K562 (cell line): ENCODE results near the gene ITPR1. TPM values are rescaled to one million over a fixed set of nuclear protein-coding genes. Genes with fewer than 3 reads are reported as not detected.

Experiments
- ATAC-seq: fragments of 200-7000 bp; cut with Tn5 transposase; 3 replicates; pipeline ENCODE4 v1.9.1; 2020; ENCODE audit warnings: moderate library complexity
- BruUV-seq: library from RNA; stranded (reverse); fragments of 400-500 nt; replicated peaks from 2 replicates; lab custom pipeline; 2021; lab: Mats Ljungman, UMichigan
- CTCF ChIA-PET: fragments of 300-600 bp; formaldehyde crosslinking; extraction: SDS; loops from one replicate; lab custom pipeline; 2021; ENCODE audit warnings: low intra/inter-chr PET ratio; lab: Yijun Ruan, JAX
- POLR2A ChIA-PET: fragments of 300-600, 350-650 bp; sonication (Branson Sonifier 250); formaldehyde crosslinking; extraction: SDS; loops from one replicate; lab custom pipeline; 2021; ENCODE audit warnings: antibody characterized with exemption, inconsistent platforms; lab: Yijun Ruan, JAX
- DNase-seq, 4 experiments: peaks; one replicate each; pipeline versions ENCODE4 v3.0.0 to v3.0.0-alpha.2; 2011 to 2018; ENCODE audit warnings: low spot score in 3 of 4, mixed read lengths in 3 of 4; ENCODE audit errors: extremely low read depth in 1 of 4
- FAIRE-seq: peaks from 2 replicates; lab custom pipeline; 2011; peaks lifted over from hg19 to GRCh38; lab: Jason Lieb, UNC
- H2AFZ ChIP-seq: 2 replicates; pipeline ENCODE4 v1.6.0; 2011; ENCODE audit warnings: low read depth, low read length, control low read depth, inconsistent platforms
- H3K27ac ChIP-seq: fragments of 200-600 bp; 3 replicates; pipeline ENCODE4 v1.8.0; 2011; ENCODE audit warnings: low read depth, mild to moderate bottlenecking, control low read depth, inconsistent platforms, low read length, moderate library complexity, mixed read lengths; ENCODE audit errors: extremely low read depth
- H3K27me3 ChIP-seq, 2 experiments: fragments of 300-600 bp in 1 of 2; 2 replicates in 1 of 2; 3 replicates in 1 of 2; pipeline versions ENCODE4 v1.6.0 to v1.8.0; 2011; ENCODE audit warnings: inconsistent platforms in 2 of 2, low read length in 2 of 2, mild to moderate bottlenecking in 1 of 2, mixed read lengths in 1 of 2, moderate library complexity in 1 of 2; ENCODE audit not compliant: control insufficient read depth in 2 of 2, insufficient read depth in 2 of 2
- H3K36me3 ChIP-seq: fragments of 300-600 bp; 3 replicates; pipeline ENCODE4 v1.8.0; 2011; ENCODE audit warnings: mild to moderate bottlenecking, low read length, inconsistent platforms; ENCODE audit not compliant: control insufficient read depth, insufficient read depth
- H3K4me1 ChIP-seq, 2 experiments: fragments of 200-600 bp in 1 of 2; replicated peaks in 1 of 2; 2 replicates in 1 of 2; 3 replicates in 1 of 2; pipeline versions ENCODE4 v1.5.1 to v1.8.0; 2011; ENCODE audit warnings: inconsistent platforms in 2 of 2, low read length in 2 of 2, mild to moderate bottlenecking in 1 of 2, mixed read lengths in 1 of 2, moderate library complexity in 1 of 2; ENCODE audit not compliant: control insufficient read depth in 2 of 2, insufficient read depth in 2 of 2
- H3K4me2 ChIP-seq: 2 replicates; pipeline ENCODE4 v1.6.1; 2011; ENCODE audit warnings: low read length, control low read depth, inconsistent platforms, mixed read lengths; ENCODE audit not compliant: insufficient read depth
- H3K4me3 ChIP-seq: fragments of 200-600 bp; sonication (generic), shearing (Covaris generic); 2 replicates; pipeline ENCODE4 v1.5.1; 2016; ENCODE audit warnings: control low read depth, inconsistent platforms
- H3K79me2 ChIP-seq: fragments of 200-600 bp; 3 replicates; pipeline ENCODE4 v1.8.0; 2011; ENCODE audit warnings: low read length, inconsistent platforms; ENCODE audit not compliant: control insufficient read depth, insufficient read depth
- H3K9ac ChIP-seq, 2 experiments: 2 replicates each; pipeline versions ENCODE4 v1.6.0 to v1.6.1; 2011; ENCODE audit warnings: low read depth in 2 of 2, low read length in 2 of 2, control low read depth in 1 of 2, inconsistent platforms in 1 of 2, mild to moderate bottlenecking in 1 of 2, mixed read lengths in 1 of 2; ENCODE audit not compliant: insufficient read depth in 1 of 2
- H3K9me1 ChIP-seq: one replicate; pipeline ENCODE4 v1.6.0; 2011; ENCODE audit warnings: inconsistent platforms, mild to moderate bottlenecking, low read length, moderate library complexity; ENCODE audit not compliant: control insufficient read depth, insufficient read depth
- H3K9me3 ChIP-seq: replicated peaks from 2 replicates; pipeline ENCODE4 v1.5.1; 2011; ENCODE audit warnings: low read depth, low read length, inconsistent platforms; ENCODE audit not compliant: control insufficient read depth, insufficient read depth
- H4K20me1 ChIP-seq: replicated peaks from 2 replicates; pipeline ENCODE4 v1.6.1; 2011; ENCODE audit warnings: low read length, inconsistent platforms, mixed read lengths; ENCODE audit not compliant: control insufficient read depth, insufficient read depth
- FIP1L1 ChIP-seq: fragments of 200-400 bp; formaldehyde crosslinking; IDR thresholded peaks from 2 replicates; pipeline ENCODE4 v1.6.1; 2018; ENCODE audit warnings: mild to moderate bottlenecking, low read depth, low read length; ENCODE audit not compliant: poor library complexity, severe bottlenecking
- HMGN3 ChIP-seq: IDR thresholded peaks from 2 replicates; pipeline ENCODE4 v1.6.1; 2011; ENCODE audit warnings: borderline replicate concordance, low read depth, mild to moderate bottlenecking, mixed read lengths, low read length; ENCODE audit not compliant: insufficient read length; ENCODE audit errors: extremely low read depth
- JUNB ChIP-seq: fragments of 450-650 bp; formaldehyde crosslinking; conservative IDR thresholded peaks from 2 replicates; pipeline ENCODE4 v1.4.0; 2020; ENCODE audit warnings: mild to moderate bottlenecking
- NBN ChIP-seq: fragments of 450-650 bp; IDR thresholded peaks from 2 replicates; pipeline ENCODE4 v1.6.1; 2016; ENCODE audit warnings: low read depth, mild to moderate bottlenecking
- RHOXF2B ChIP-seq: fragments of 250-450 bp; sonication (Bioruptor Pico); conservative IDR thresholded peaks from 2 replicates; pipeline ENCODE4 v1.5.1; 2021
- SAFB2 ChIP-seq: fragments of 200-400 bp; formaldehyde crosslinking; IDR thresholded peaks from 2 replicates; pipeline ENCODE4 v1.6.1; 2018; ENCODE audit warnings: borderline replicate concordance, low read length, low read depth, moderate library complexity; ENCODE audit not compliant: severe bottlenecking
- SIX5 ChIP-seq, 2 experiments: IDR thresholded peaks; 2 replicates each; pipeline ENCODE4 v1.6.1; 2011; ENCODE audit warnings: low read length in 2 of 2, borderline replicate concordance in 1 of 2, low read depth in 1 of 2, mild to moderate bottlenecking in 1 of 2, moderate library complexity in 1 of 2; ENCODE audit not compliant: insufficient read depth in 1 of 2
- SMC3 ChIP-seq: conservative IDR thresholded peaks from 2 replicates; pipeline ENCODE4 v1.6.1; 2011; ENCODE audit warnings: low read depth, low read length, improper control_type of control experiment; ENCODE audit not compliant: insufficient read depth
- TBP ChIP-seq: optimal IDR thresholded peaks from 2 replicates; pipeline ENCODE3; 2011; ENCODE audit warnings: low read depth, low read length, improper control_type of control experiment
- ZBTB8A ChIP-seq: fragments of 450-650 bp; IDR thresholded peaks from 2 replicates; pipeline ENCODE4 v1.6.1; 2018; ENCODE audit warnings: mild to moderate bottlenecking, moderate library complexity; ENCODE audit not compliant: partially characterized antibody
- ZBTB9 ChIP-seq: fragments of 450-650 bp; formaldehyde crosslinking; IDR thresholded peaks from 2 replicates; pipeline ENCODE4 v1.4.0; 2020; ENCODE audit warnings: mild to moderate bottlenecking, moderate library complexity
- ZNF134 ChIP-seq: fragments of 250-450 bp; sonication (Bioruptor Pico); conservative IDR thresholded peaks from 2 replicates; pipeline ENCODE4 v1.4.0; 2020
- ZNF3 ChIP-seq: fragments of 250-450 bp; sonication (Bioruptor Pico); IDR thresholded peaks from 2 replicates; pipeline ENCODE4 v1.5.0; 2021; ENCODE audit warnings: mild to moderate bottlenecking, moderate library complexity
- ZNF347 ChIP-seq: fragments of 450-650 bp; formaldehyde crosslinking; IDR thresholded peaks from 2 replicates; pipeline ENCODE4 v1.4.0; 2020; ENCODE audit warnings: low read depth, mild to moderate bottlenecking, moderate library complexity
- WGBS: fragments of 100-300 bp; shearing (Covaris generic); methylation state at CpG from one replicate; pipeline ENCODE4 v1.1.6; 2016; ENCODE audit warnings: low coverage, mixed read lengths; ENCODE audit not compliant: insufficient coverage; ENCODE audit errors: missing lambda C conversion rate; 5-methylcytosine and 5-hydroxymethylcytosine counted together
- in situ Hi-C: fragments of 300-500 bp; cut with MboI; formaldehyde crosslinking; loops from 4 replicates; pipeline ENCODE4 v1.15.0; 2018; ENCODE audit warnings: inconsistent platforms, mixed read lengths
- intact Hi-C: fragments of 100-400 bp; cut with micrococcal nuclease; formaldehyde crosslinking; loops from 2 replicates; pipeline ENCODE4 v1.14.2; 2022
- polyA plus RNA-seq, 8 experiments: library from polyadenylated mRNA; depleted of rRNA in 4 of 8; stranded (reverse) in 5 of 8; unstranded in 3 of 8; fragments of >200 nt; fragmentation: Nextera tagmentation in 2 of 8; fragmentation: Illumina TruSeq in 1 of 8; extraction: Ambion mirVana in 2 of 8; extraction: Trizol in 1 of 8; gene quantifications; 2 replicates each; pipeline versions ENCODE4 v1.2.1 to v1.2.3, GENCODE V29; 2011 to 2014; ENCODE audit warnings: inconsistent platforms in 1 of 8, missing spikeins in 1 of 8
- total RNA-seq, 7 experiments: library from RNA; depleted of rRNA in 6 of 7; stranded (reverse); fragments of >200 nt in 6 of 7; fragmentation: Illumina TruSeq in 2 of 7; extraction: Trizol in 2 of 7; gene quantifications; 2 replicates each; pipeline versions ENCODE4 v1.2.1 to v1.2.3, GENCODE V29; 2011 to 2021; ENCODE audit warnings: low replicate concordance in 1 of 7
- TF ChIP-seq, protein P1 (sequence below): fragments of 450-650 bp; formaldehyde crosslinking; IDR thresholded peaks from 2 replicates; pipeline ENCODE4 v1.4.0; 2022; ENCODE audit warnings: mild to moderate bottlenecking, moderate library complexity
- TF ChIP-seq, protein P2 (sequence below): fragments of 450-650 bp; formaldehyde crosslinking; conservative IDR thresholded peaks from 2 replicates; pipeline ENCODE4 v1.4.0; 2022; ENCODE audit warnings: mild to moderate bottlenecking, missing genetic modification characterization
- TF ChIP-seq, protein P3 (sequence below), 2 experiments: IDR thresholded peaks; 2 replicates each; pipeline ENCODE4 v1.6.1; 2011; ENCODE audit warnings: borderline replicate concordance in 1 of 2, control low read depth in 1 of 2, low read depth in 1 of 2, low read length in 1 of 2, mild to moderate bottlenecking in 1 of 2, mixed read lengths in 1 of 2, moderate library complexity in 1 of 2; ENCODE audit not compliant: insufficient read depth in 1 of 2, insufficient read length in 1 of 2, poor library complexity in 1 of 2, severe bottlenecking in 1 of 2; ENCODE audit errors: extremely low read depth in 1 of 2

The ITPR1 gene
- total and polyA plus RNA-seq, 9 of the 15 experiments (the other 6 are each of a cell fraction or from before 2014, with no cell fraction given) = 22.4 to 40.0 (median 27.4) TPM

DNA sequence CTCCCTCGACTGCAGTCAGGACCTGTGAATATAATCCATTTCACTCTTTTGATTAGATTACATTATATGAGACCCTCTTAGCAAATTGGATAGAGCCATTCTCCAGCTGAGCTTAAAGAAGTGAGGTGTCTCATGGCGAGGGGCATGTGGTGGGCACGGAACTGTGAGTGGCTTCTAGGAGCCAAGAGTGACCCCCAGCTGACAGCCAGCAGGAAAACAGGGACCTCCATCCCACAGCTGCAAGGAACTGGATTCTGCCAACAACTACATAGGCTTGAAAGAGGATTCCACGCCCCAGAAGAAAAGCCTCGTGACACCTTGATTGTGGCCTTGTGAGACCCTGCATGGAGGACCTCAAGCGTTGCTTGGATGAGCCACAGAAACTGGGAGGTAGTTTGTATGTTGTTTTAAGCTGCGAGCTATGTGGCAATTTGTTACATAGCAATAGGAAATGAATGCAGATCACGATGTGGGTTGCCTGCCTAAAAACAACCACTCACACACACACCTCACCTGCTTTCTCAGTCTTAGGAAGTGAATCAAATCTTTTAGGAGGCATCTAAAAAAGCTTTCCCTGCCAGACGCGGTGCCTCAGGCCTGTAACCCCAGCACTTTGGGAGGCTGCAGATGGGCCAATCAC, 401.9 kb downstream of the ITPR1 start:
- Histone ChIP-seq H3K4me3 (no peak overlapping the region), H3K9ac (0 out of 4 replicates have a peak overlapping the region, but pooled peaks of 1 of the 2 experiments have one; percentile 6), H3K79me2 (no peaks in the 10 kb centered on the region), H3K36me3 (no peaks in the 10 kb centered on the region), H3K27ac (no peak overlapping the region), H4K20me1 (no peaks in the 10 kb centered on the region), H3K4me1 (peaks cover 3 to 20% of the 10 kb centered on the region in 2 experiments; a peak in 4 of 5 replicates), H3K9me1 (no peaks in the 10 kb centered on the region), H3K9me3 (no peaks in the 10 kb centered on the region), H2AFZ (no peak overlapping the region), H3K27me3 (no peaks in the 10 kb centered on the region), H3K4me2 (no peak overlapping the region)
- intact Hi-C loops = no loop called here
- FAIRE-seq = no peak
- TF ChIP-seq TBP (no peak), ZBTB8A (no peak), RHOXF2B (CRISPR knock-in tag) (no peak), ZNF3 (CRISPR knock-in tag) (no peak), JUNB (CRISPR knock-in tag) (no peak), ZNF134 (CRISPR knock-in tag) (no peak), FIP1L1 (no peak), HMGN3 (no peak), NBN (no peak), SMC3 (no peak), ZBTB9 (CRISPR knock-in tag) (no peak), ZNF347 (no peak), SAFB2 (no peak), SIX5 (IDR thresholded peaks at IDR 0.05; ENCODE audit: borderline replicate concordance in 1 of 2, insufficient read depth in 1 of 2, low read depth in 1 of 2, low read length in 2 of 2) (no peak)
- TF ChIP-seq, protein P1, sequence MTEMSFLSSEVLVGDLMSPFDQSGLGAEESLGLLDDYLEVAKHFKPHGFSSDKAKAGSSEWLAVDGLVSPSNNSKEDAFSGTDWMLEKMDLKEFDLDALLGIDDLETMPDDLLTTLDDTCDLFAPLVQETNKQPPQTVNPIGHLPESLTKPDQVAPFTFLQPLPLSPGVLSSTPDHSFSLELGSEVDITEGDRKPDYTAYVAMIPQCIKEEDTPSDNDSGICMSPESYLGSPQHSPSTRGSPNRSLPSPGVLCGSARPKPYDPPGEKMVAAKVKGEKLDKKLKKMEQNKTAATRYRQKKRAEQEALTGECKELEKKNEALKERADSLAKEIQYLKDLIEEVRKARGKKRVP = no peak
- TF ChIP-seq, protein P2, sequence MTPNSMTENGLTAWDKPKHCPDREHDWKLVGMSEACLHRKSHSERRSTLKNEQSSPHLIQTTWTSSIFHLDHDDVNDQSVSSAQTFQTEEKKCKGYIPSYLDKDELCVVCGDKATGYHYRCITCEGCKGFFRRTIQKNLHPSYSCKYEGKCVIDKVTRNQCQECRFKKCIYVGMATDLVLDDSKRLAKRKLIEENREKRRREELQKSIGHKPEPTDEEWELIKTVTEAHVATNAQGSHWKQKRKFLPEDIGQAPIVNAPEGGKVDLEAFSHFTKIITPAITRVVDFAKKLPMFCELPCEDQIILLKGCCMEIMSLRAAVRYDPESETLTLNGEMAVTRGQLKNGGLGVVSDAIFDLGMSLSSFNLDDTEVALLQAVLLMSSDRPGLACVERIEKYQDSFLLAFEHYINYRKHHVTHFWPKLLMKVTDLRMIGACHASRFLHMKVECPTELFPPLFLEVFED = no peak
- TF ChIP-seq, protein P3, sequence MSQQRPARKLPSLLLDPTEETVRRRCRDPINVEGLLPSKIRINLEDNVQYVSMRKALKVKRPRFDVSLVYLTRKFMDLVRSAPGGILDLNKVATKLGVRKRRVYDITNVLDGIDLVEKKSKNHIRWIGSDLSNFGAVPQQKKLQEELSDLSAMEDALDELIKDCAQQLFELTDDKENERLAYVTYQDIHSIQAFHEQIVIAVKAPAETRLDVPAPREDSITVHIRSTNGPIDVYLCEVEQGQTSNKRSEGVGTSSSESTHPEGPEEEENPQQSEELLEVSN (IDR thresholded peaks at IDR 0.05; ENCODE audit: borderline replicate concordance in 1 of 2, extremely low read depth in 1 of 2, insufficient read depth in 1 of 2, insufficient read length in 1 of 2, low read depth in 1 of 2, low read length in 1 of 2, poor library complexity in 1 of 2, severe bottlenecking in 1 of 2) = no peak
- 61% methylated on average over 10 of the region's 10 CpGs for WGBS
- in situ Hi-C loops = no loop called here
- no peak for DNase-seq
- no peak for ATAC-seq
- BruUV-seq = no TSS peak
- POLR2A ChIA-PET = interaction anchor here (0.7 to 2.6 kb wide), 4 partner anchors 10 to 98 kb away, joined by 3 to 5 read pairs (median 3); no protein-coding TSS in a partner anchor
- CTCF ChIA-PET = no interaction called here
